ENCODE data around the gene KCNG2. TPM values are rescaled to one million over a fixed set of nuclear protein-coding genes. Genes with fewer than 3 reads are reported as not detected.

The KCNG2 gene
- total and polyA plus RNA-seq, 4 donors, result 0.03 to 0.23 (median 0.08) TPM; not detected in 1

- TF ChIP-seq FOXA1 (IDR thresholded peaks at IDR 0.05), result no peak
- TF ChIP-seq ZBTB33 (IDR thresholded peaks at IDR 0.05), result no peak
- no peak for TF ChIP-seq EGR1 (IDR thresholded peaks at IDR 0.05; ENCODE audit: low read depth in 2 of 2)
- TF ChIP-seq ATF3 (IDR thresholded peaks at IDR 0.05), result no peak
- no peak for TF ChIP-seq HNF4A (conservative IDR thresholded peaks at IDR 0.05)
- H3K9ac ChIP-seq (ENCODE audit: low read depth in 1 of 2, low read length in 2 of 2), result peak overlapping the region in 1 of 2 donors; percentile 4
- H3K9me3 ChIP-seq (ENCODE audit: control insufficient read depth in 4 of 4, low read length in 3 of 4), result no peaks in the 10 kb centered on the region
- peak overlapping the region; percentile 33 to 47 for H3K27ac ChIP-seq (ENCODE audit: low read depth in 1 of 2, low read length in 2 of 2)
- DNase-seq (ENCODE audit: low spot score), result no peak
- no peak overlapping the region for H3K4me3 ChIP-seq (ENCODE audit: low read depth in 1 of 3, low read length in 3 of 3)
- no peaks in the 10 kb centered on the region for H3K27me3 ChIP-seq (ENCODE audit: control insufficient read depth in 4 of 4, insufficient read depth in 4 of 4, low read length in 3 of 4)
- H3K4me1 ChIP-seq (ENCODE audit: control insufficient read depth in 4 of 4, insufficient read depth in 4 of 4, low read length in 3 of 4), result peaks cover 51 to 97% (median 92%) of the 10 kb centered on the region in 4 donors
- H3K36me3 ChIP-seq (ENCODE audit: control insufficient read depth in 4 of 4, insufficient read depth in 3 of 4, low read depth in 1 of 4, low read length in 3 of 4), result peaks cover 3 to 14% (median 8%) of the 10 kb centered on the region in 4 donors
- WGBS, result 50% methylated on average over 17 of the region's 17 CpGs
These were observed 147.6 kb downstream of the KCNG2 start for GRCh38 chr18:79945118-79946042.

GRCh38 chr18:79947054-79947755, 149.5 kb downstream of the KCNG2 start:
- peak overlapping the region in 1 of 3 donors; percentile 20 for H3K4me3 ChIP-seq (ENCODE audit: low read depth in 1 of 3, low read length in 3 of 3)
- H3K27ac ChIP-seq (ENCODE audit: low read depth in 1 of 2, low read length in 2 of 2), result peak overlapping the region; percentile 91
- no peaks in the 10 kb centered on the region for H3K9me3 ChIP-seq (ENCODE audit: control insufficient read depth in 4 of 4, low read length in 3 of 4)
- H3K9ac ChIP-seq (ENCODE audit: low read depth in 1 of 2, low read length in 2 of 2), result peak overlapping the region in 1 of 2 donors; percentile 14
- no peak for TF ChIP-seq SP1 (IDR thresholded peaks at IDR 0.05)
- TF ChIP-seq HNF4A (conservative IDR thresholded peaks at IDR 0.05), result peak in 1 of 2 donors; percentile 16
- no peak for TF ChIP-seq YY1 (IDR thresholded peaks at IDR 0.05)
- TF ChIP-seq FOXA1 (IDR thresholded peaks at IDR 0.05), result no peak
- no peak for TF ChIP-seq ATF3 (IDR thresholded peaks at IDR 0.05)
- TF ChIP-seq MAX (IDR thresholded peaks at IDR 0.05), result no peak
- no peak for TF ChIP-seq ZBTB33 (IDR thresholded peaks at IDR 0.05)
- TF ChIP-seq RAD21 (IDR thresholded peaks at IDR 0.05), result no peak
- TF ChIP-seq RXRA (IDR thresholded peaks at IDR 0.05), result peak in 1 of 2 donors; percentile 8
- no peaks in the 10 kb centered on the region for H3K27me3 ChIP-seq (ENCODE audit: control insufficient read depth in 4 of 4, insufficient read depth in 4 of 4, low read length in 3 of 4)
- WGBS, result 71% methylated on average over 14 of the region's 14 CpGs
- peaks cover 41 to 83% (median 76%) of the 10 kb centered on the region in 4 donors for H3K4me1 ChIP-seq (ENCODE audit: control insufficient read depth in 4 of 4, insufficient read depth in 4 of 4, low read length in 3 of 4)
- H3K36me3 ChIP-seq (ENCODE audit: control insufficient read depth in 4 of 4, insufficient read depth in 3 of 4, low read depth in 1 of 4, low read length in 3 of 4), result peaks cover 3 to 13% (median 8%) of the 10 kb centered on the region in 4 donors
- DNase-seq (ENCODE audit: low spot score), result no peak

Measured in liver (tissue), 9 donors.